Measurements from ENCODE around the gene ATP5PD.
"Not testable (repeated sequence)": the region's sequence is repeated elsewhere in the genome, so short reads cannot be mapped to it uniquely, and the experiment has no call there.

Gene ATP5PD

DNA sequence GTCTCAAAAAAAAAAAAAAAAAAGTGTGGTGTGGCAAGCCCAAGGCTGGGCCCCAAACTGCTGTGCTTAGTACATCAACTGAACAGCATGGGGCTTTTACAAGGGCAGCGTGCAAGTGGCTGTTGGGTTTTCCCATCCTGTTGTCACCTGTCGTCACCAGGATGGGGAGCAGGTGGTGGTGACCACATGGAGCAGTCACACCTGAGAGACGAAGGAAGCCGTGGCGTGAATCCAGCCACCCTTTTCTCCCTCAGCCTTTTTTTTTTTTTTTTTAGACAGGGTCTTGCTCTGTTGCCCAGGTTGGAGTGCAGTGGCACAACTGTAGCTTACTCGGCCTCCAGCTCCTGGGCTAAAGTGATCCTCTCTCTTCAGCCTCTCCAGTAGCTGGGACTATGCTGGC, 38.4 kb downstream of the ATP5PD start:
- H3K27me3 ChIP-seq (replicated peaks), result no peaks in the 10 kb centered on the region
- in situ Hi-C loops (cut with HindIII; ENCODE audit: low pct_ligation_motif_present, low sequenced_read_pairs), result no loop called here
- no peak for DNase-seq

DNA sequence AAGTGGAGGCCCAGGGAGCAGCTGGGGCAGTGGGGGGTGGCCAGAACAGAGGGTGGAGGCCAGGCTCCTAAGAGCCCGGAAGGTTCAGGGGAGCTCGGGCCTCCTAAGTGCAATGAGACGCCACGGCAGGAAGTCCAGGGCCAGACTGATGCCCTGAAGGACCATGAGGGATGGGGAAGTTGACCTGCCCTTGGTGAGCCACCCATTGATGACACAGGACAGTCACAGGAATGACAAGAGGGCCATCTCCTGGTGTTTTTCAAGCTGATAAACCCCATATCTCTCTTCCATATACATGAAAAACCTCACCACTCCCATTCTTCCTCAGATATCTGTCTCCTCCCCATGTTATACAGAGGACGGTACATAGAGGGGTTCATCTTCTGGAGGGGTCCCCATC, 40.1 kb downstream of the ATP5PD start:
- DNase-seq, result no peak
- Histone ChIP-seq H3K4me3 (ENCODE audit: low read depth, low read length) (no peak overlapping the region), H3K27me3 (replicated peaks) (no peaks in the 10 kb centered on the region), H3K27ac (no peak overlapping the region), H3K36me3 (replicated peaks) (peaks cover 39% of the 10 kb centered on the region)
- in situ Hi-C loops (cut with HindIII; ENCODE audit: low pct_ligation_motif_present, low sequenced_read_pairs), result no loop called here
- TF ChIP-seq, protein P1, sequence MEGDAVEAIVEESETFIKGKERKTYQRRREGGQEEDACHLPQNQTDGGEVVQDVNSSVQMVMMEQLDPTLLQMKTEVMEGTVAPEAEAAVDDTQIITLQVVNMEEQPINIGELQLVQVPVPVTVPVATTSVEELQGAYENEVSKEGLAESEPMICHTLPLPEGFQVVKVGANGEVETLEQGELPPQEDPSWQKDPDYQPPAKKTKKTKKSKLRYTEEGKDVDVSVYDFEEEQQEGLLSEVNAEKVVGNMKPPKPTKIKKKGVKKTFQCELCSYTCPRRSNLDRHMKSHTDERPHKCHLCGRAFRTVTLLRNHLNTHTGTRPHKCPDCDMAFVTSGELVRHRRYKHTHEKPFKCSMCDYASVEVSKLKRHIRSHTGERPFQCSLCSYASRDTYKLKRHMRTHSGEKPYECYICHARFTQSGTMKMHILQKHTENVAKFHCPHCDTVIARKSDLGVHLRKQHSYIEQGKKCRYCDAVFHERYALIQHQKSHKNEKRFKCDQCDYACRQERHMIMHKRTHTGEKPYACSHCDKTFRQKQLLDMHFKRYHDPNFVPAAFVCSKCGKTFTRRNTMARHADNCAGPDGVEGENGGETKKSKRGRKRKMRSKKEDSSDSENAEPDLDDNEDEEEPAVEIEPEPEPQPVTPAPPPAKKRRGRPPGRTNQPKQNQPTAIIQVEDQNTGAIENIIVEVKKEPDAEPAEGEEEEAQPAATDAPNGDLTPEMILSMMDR (IDR thresholded peaks at IDR 0.05; ENCODE audit: low read depth, low read length, missing control alignments), result no peak

More for the DNA sequence above, 38.4 kb downstream of the ATP5PD start:
- TF ChIP-seq, protein P1 (IDR thresholded peaks at IDR 0.05; ENCODE audit: low read depth, low read length, missing control alignments), result no peak
- peaks cover 24% of the 10 kb centered on the region for H3K36me3 ChIP-seq (replicated peaks)
- H3K27ac ChIP-seq, result no peak overlapping the region
- no peak overlapping the region for H3K4me3 ChIP-seq (ENCODE audit: low read depth, low read length)

DNA sequence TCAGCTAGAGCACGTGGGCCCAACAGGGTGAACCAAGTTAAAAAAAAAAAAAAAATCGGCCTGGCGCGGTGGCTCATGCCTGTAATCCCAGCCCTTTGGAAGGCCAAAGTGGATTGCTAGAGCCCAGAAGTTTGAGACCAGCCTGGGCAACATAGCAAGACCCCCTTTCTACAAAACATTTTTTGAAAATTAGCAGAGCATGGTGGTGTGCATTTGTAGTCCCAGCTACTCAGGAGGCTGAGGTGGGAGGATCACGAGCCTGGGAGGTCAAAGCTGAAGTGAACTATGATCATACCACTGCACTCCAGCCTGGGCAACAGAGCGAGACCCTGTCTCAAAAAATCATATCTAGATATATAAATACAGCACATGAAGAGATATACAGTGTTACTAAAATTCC, 40.7 kb downstream of the ATP5PD start:
- H3K27me3 ChIP-seq (replicated peaks); H3K4me3 ChIP-seq (ENCODE audit: low read depth, low read length); H3K27ac ChIP-seq; DNase-seq; in situ Hi-C loops (cut with HindIII; ENCODE audit: low pct_ligation_motif_present, low sequenced_read_pairs): not testable (repeated sequence)
- H3K36me3 ChIP-seq (replicated peaks), result peaks cover 44% of the 10 kb centered on the region

DNA sequence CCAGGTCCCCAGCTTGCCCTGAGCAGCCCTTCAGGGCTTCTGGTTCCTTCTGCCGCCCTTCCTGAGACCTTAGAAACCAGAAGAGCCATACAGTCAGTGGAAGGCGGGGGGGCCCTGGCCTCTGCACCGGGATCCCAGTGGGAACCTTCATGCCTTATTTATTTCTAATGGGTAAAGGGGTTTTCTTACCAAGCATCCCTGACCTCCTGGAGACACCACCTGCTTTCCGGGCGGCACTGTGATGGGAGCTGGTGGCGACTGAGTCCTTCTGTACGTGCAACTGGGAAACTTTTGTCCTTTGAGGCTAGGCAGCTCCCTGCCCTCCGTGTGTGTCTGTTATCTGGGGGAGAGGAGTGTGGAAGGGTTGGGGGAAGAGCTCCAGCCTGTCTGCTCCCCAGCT, 41.5 kb downstream of the ATP5PD start:
- TF ChIP-seq, protein P1 (IDR thresholded peaks at IDR 0.05; ENCODE audit: low read depth, low read length, missing control alignments), result no peak
- in situ Hi-C loops (cut with HindIII; ENCODE audit: low pct_ligation_motif_present, low sequenced_read_pairs), result no loop called here
- no peak overlapping the region for H3K27ac ChIP-seq
- DNase-seq, result no peak
- H3K36me3 ChIP-seq (replicated peaks), result peaks cover 47% of the 10 kb centered on the region
- H3K27me3 ChIP-seq (replicated peaks), result no peaks in the 10 kb centered on the region
- H3K4me3 ChIP-seq (ENCODE audit: low read depth, low read length), result no peak overlapping the region

DNA sequence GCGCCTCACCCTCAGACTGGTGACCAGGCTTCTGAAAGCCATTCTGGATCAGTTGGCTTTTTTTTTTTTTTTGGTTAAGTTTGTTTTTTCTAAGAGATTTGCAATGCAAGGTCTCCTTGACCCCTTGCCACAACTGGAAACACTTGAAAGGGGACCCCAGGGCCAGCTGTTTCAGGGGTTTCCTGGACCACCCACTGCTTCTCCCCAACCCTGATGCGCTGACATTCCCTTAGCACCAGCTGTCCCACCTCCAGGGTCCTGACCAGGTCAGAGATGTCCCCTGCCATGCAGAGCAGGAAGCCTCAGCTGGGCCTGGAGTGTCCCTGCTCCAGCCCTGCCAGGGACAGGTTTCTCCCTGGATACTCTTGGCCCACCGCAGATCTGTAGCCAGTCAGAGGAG, 42.4 kb downstream of the ATP5PD start:
- in situ Hi-C loops (cut with HindIII; ENCODE audit: low pct_ligation_motif_present, low sequenced_read_pairs), result no loop called here
- Histone ChIP-seq H3K27me3 (replicated peaks) (no peaks in the 10 kb centered on the region), H3K36me3 (replicated peaks) (peaks cover 55% of the 10 kb centered on the region), H3K27ac (no peak overlapping the region), H3K4me3 (ENCODE audit: low read depth, low read length) (no peak overlapping the region)
- no peak for DNase-seq
- TF ChIP-seq, protein P1 (IDR thresholded peaks at IDR 0.05; ENCODE audit: low read depth, low read length, missing control alignments), result no peak

DNA sequence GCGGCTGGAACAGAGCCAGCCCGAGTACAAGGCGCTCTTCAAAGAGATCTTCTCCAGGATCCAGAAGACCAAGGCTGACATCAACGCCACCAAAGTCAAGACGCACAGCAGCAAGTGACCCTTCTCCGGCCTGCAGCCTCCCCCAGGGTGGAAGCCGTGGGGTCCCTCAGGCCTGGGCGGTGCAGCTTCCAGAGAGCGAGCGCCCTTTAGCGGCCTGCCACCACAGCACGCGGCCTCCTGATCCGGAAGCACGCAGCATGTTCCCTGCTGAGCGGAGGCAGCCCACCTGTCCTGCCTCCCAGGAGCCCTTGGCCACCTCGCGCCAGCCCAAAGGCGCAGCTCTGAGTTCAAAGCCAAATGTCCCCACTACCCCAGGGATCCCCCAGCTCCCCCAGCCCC, 42.8 kb downstream of the ATP5PD start:
- in situ Hi-C loops (cut with HindIII; ENCODE audit: low pct_ligation_motif_present, low sequenced_read_pairs), result no loop called here
- Histone ChIP-seq H3K27me3 (replicated peaks) (no peaks in the 10 kb centered on the region), H3K27ac (no peak overlapping the region), H3K4me3 (ENCODE audit: low read depth, low read length) (no peak overlapping the region), H3K36me3 (replicated peaks) (peaks cover 56% of the 10 kb centered on the region)
- no peak for DNase-seq
- TF ChIP-seq, protein P1 (IDR thresholded peaks at IDR 0.05; ENCODE audit: low read depth, low read length, missing control alignments), result no peak

All from brain microvascular endothelial cell (primary cell).